Adrenal gland (tissue), 12 donors: ENCODE data around the gene FHIT. TPM values are rescaled to one million over a fixed set of nuclear protein-coding genes. Genes with fewer than 3 reads are reported as not detected.

Experiments used
- DNase-seq, 7 donors: peaks; one replicate each; pipeline ENCODE4 v3.0.0-alpha.2; 2019 to 2020
- H3K27ac ChIP-seq, 5 donors: fragments of 200-600 bp; sonication (generic) in 4 of 5; 1 replicate in 3 of 5; 2 replicates in 2 of 5; pipeline versions ENCODE4 v1.5.1 to v1.8.0; 2016 to 2020; ENCODE audit warnings: mild to moderate bottlenecking in 1 of 5
- H3K27me3 ChIP-seq: fragments of 200-600 bp; 2 replicates; pipeline ENCODE4 v1.8.0; 2021
- H3K36me3 ChIP-seq, 2 donors: fragments of 200-600 bp; replicated peaks in 1 of 2; 1 replicate in 1 of 2; 2 replicates in 1 of 2; pipeline versions ENCODE4 v1.5.1 to v1.8.0; 2018 to 2022
- H3K4me1 ChIP-seq, 2 donors: fragments of 200-600 bp; replicated peaks in 1 of 2; 1 replicate in 1 of 2; 2 replicates in 1 of 2; pipeline versions ENCODE4 v1.5.1 to v1.8.0; 2018 to 2021
- H3K4me3 ChIP-seq, 4 donors: fragments of 200-600 bp; sonication (generic) in 3 of 4; one replicate each; pipeline ENCODE4 v1.5.1; 2016 to 2018
- H3K9me3 ChIP-seq, 3 donors: fragments of 200-600 bp; sonication (generic) in 1 of 3; replicated peaks in 1 of 3; 1 replicate in 2 of 3; 2 replicates in 1 of 3; pipeline versions ENCODE4 v1.5.1 to v1.8.0; 2016 to 2021
- POLR2A ChIP-seq, 2 donors: fragments of 450-650 bp; IDR thresholded peaks; one replicate each; pipeline ENCODE4 v1.6.1; 2017; ENCODE audit warnings: antibody characterized with exemption in 2 of 2, mild to moderate bottlenecking in 2 of 2, moderate library complexity in 1 of 2
- WGBS, 4 donors: extraction: QIAGEN DNeasy Blood & Tissue Kit in 2 of 4; methylation state at CpG; one replicate each; pipeline versions ENCODE4 v1.1.5 to v1.1.7; 2013 to 2017; 5-methylcytosine and 5-hydroxymethylcytosine counted together
- intact Hi-C, 2 donors: fragments of 100-400 bp; cut with DNase I; formaldehyde crosslinking; loops; one replicate each; pipeline versions ENCODE4 v1.14.1 to v1.15.0; 2022 to 2023
- polyA plus RNA-seq, 3 donors: library from polyadenylated mRNA; stranded (reverse); fragments of 200-250 nt in 2 of 3; fragments of 350-450 nt in 1 of 3; fragmentation: Illumina TruSeq in 1 of 3; extraction: RNeasy Lipid Tissue Mini Kit (QIAGEN cat#74804) in 1 of 3; gene quantifications; one replicate each; pipeline ENCODE4 v1.2.3, GENCODE V29; 2013 to 2014
- total RNA-seq, 9 donors: library from RNA; depleted of rRNA in 4 of 9; stranded (reverse); fragments of >200 nt in 4 of 9; fragments of 120-200 nt in 1 of 9; fragmentation: NEBNext Ultra II Directional in 1 of 9; extraction: Animal tissue kit (Norgen Biotek cat#: 25700) in 1 of 9; gene quantifications; one replicate each; pipeline versions ENCODE4 v1.1.0 to v1.2.4, GENCODE V29; 2013 to 2023
- TF ChIP-seq, protein P1 (sequence below), 6 experiments: fragments of 450-650 bp in 4 of 6; fragments of 200-600 bp in 2 of 6; sonication (generic) in 1 of 6; IDR thresholded peaks; 1 replicate in 5 of 6; 2 replicates in 1 of 6; pipeline versions ENCODE4 v1.5.1 to v1.8.0; 2016 to 2021; ENCODE audit warnings: antibody characterized with exemption in 6 of 6, mild to moderate bottlenecking in 2 of 6, moderate library complexity in 1 of 6
- donor health status: healthy with polysubstance abuse.
- donor health status: Bipolar disorder and iron deficiency.
- donor health status: DM: yes; HTN: yes; CAD: no.
- donor health status: DM: no; HTN: no; CAD: no.
- donor health status: DM: no; HTN: no; CAD: no.
- donor health status: DM: yes; HTN: yes; CAD: no.

The FHIT gene
- total and polyA plus RNA-seq, 12 donors = 14.1 to 43.9 (median 28.8) TPM

DNA sequence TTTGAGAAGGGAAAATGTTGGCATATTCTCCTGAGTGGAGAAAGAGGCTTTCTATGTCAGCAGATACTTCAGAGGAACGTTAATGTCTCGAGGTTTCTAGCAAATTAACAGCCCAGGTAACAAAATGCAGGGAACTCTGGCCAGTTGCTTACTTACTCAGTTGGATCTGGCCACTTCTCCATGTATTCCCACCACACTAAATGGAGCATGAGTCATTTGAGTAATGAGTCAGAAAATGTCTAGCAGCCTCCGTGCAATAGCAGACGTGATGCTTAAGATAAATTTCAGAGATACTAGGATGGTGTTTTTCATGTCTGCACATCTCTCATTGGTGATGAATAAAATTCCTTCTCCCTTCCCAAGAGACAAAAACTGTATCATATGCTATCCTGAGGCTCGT, 671.5 kb downstream of the FHIT start:
- WGBS, 4 donors = 44 to 55% (median 52%) methylated on average over 5 of the region's 5 CpGs
- intact Hi-C loops = no loop called here

DNA sequence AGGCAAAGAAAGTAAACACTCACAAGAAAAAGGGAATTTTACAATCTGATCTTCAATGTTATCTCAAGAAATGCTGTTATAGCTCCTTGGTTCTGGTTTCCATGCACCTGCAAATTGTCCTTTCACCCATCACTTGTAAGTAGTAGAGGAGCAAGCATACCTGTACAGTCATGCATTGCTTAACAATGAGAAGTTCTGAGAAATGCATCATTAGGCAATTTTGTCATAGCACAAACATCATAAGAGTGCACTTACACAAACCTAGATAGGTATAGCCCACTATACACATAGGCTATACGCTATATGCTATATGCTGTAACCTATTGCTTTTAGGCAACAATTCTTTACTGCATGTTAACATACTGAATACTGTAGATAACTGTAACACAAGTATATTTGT, 672.3 kb downstream of the FHIT start:
- 94 to 100% (median 99%) methylated on average over 1 of the region's 1 CpG for WGBS, 4 donors

More for the DNA sequence above, 671.5 kb downstream of the FHIT start:
- H3K36me3 ChIP-seq = no peaks in the 10 kb centered on the region
- peak in 2 of 7 donors; percentile 17 to 43 for DNase-seq
- H3K27me3 ChIP-seq = no peaks in the 10 kb centered on the region
- no peak overlapping the region for H3K27ac ChIP-seq
- no peak overlapping the region for H3K4me3 ChIP-seq
- no peaks in the 10 kb centered on the region for H3K9me3 ChIP-seq
- no peaks in the 10 kb centered on the region for H3K4me1 ChIP-seq
- TF ChIP-seq POLR2A (IDR thresholded peaks at IDR 0.05) = no peak
- TF ChIP-seq, protein P1, sequence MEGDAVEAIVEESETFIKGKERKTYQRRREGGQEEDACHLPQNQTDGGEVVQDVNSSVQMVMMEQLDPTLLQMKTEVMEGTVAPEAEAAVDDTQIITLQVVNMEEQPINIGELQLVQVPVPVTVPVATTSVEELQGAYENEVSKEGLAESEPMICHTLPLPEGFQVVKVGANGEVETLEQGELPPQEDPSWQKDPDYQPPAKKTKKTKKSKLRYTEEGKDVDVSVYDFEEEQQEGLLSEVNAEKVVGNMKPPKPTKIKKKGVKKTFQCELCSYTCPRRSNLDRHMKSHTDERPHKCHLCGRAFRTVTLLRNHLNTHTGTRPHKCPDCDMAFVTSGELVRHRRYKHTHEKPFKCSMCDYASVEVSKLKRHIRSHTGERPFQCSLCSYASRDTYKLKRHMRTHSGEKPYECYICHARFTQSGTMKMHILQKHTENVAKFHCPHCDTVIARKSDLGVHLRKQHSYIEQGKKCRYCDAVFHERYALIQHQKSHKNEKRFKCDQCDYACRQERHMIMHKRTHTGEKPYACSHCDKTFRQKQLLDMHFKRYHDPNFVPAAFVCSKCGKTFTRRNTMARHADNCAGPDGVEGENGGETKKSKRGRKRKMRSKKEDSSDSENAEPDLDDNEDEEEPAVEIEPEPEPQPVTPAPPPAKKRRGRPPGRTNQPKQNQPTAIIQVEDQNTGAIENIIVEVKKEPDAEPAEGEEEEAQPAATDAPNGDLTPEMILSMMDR (IDR thresholded peaks at IDR 0.05) = no peak

DNA sequence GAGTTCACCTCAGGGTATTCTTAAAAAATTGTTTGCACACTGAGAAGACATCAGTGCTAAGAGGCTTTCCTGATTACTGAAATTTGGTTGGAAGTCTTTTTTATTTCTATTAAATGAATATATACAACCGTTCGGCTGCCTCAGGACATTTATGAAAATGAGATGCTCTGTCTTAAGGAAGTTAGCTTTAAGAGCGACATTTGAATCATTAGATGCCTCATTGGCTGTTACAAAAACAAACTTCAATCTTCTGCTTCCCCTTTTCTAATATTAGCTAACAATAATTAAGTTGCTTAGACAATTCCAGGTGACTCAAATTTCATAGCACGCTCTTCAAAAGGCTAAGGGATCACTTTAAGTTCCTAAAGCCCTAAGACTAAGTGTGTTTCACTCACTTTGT, 673.7 kb downstream of the FHIT start:
- no peak for TF ChIP-seq POLR2A (IDR thresholded peaks at IDR 0.05)
- TF ChIP-seq, protein P1 (IDR thresholded peaks at IDR 0.05) = no peak
- H3K4me3 ChIP-seq = no peak overlapping the region
- no peaks in the 10 kb centered on the region for H3K27me3 ChIP-seq
- H3K27ac ChIP-seq = no peak overlapping the region
- no peaks in the 10 kb centered on the region for H3K9me3 ChIP-seq
- 81 to 95% (median 89%) methylated on average over 4 of the region's 4 CpGs for WGBS, 4 donors
- peaks cover 0 to 5% of the 10 kb centered on the region in 2 donors for H3K4me1 ChIP-seq
- DNase-seq = no peak
- no peaks in the 10 kb centered on the region for H3K36me3 ChIP-seq
- intact Hi-C loops = no loop called here

More for the DNA sequence above, 672.3 kb downstream of the FHIT start:
- H3K27ac ChIP-seq = no peak overlapping the region
- no peaks in the 10 kb centered on the region for H3K4me1 ChIP-seq
- no peaks in the 10 kb centered on the region for H3K9me3 ChIP-seq
- intact Hi-C loops = no loop called here
- H3K27me3 ChIP-seq = no peaks in the 10 kb centered on the region
- H3K36me3 ChIP-seq = no peaks in the 10 kb centered on the region
- no peak for TF ChIP-seq POLR2A (IDR thresholded peaks at IDR 0.05)
- TF ChIP-seq, protein P1 (IDR thresholded peaks at IDR 0.05) = no peak
- H3K4me3 ChIP-seq = no peak overlapping the region
- no peak for DNase-seq

DNA sequence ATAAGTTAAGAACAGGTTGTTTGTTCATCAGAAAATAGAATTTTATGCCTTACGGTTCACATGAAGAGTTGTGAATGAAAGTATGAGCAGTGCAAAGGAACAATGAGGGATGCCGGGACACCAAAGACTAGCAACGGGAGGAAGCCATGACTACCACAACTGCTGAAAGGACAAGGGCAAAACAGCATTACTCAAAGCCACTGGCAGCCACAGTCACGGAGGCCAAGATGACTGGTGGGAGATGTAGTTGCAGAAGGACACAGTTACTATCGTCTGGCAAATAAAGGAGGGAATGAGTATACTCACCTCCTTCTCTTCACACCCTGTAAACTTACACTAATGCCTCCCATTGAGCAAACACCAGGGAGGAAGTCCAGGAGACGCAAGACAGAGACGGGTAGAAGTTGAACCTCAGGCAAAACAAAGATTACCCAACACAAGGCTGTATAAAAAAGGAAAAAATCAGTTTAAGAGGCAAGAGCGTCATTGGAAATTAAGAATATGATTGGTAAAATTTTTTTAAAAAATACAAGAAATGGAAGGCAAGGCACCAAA, 675.5 kb downstream of the FHIT start:
- H3K4me3 ChIP-seq = peak overlapping the region in 1 of 4 donors; percentile 12
- H3K36me3 ChIP-seq = no peaks in the 10 kb centered on the region
- no peaks in the 10 kb centered on the region for H3K27me3 ChIP-seq
- TF ChIP-seq POLR2A (IDR thresholded peaks at IDR 0.05) = no peak
- TF ChIP-seq, protein P1 (IDR thresholded peaks at IDR 0.05) = no peak
- DNase-seq = peak in 6 of 7 donors; percentile 36 to 72 (median 54)
- no peaks in the 10 kb centered on the region for H3K9me3 ChIP-seq
- H3K27ac ChIP-seq = peak overlapping the region; percentile 14 to 59 (median 28)
- intact Hi-C loops = no loop called here
- WGBS, 4 donors = 53 to 77% (median 62%) methylated on average over 8 of the region's 8 CpGs
- H3K4me1 ChIP-seq = peaks cover 0 to 5% of the 10 kb centered on the region in 2 donors
